Measurements from ENCODE around the gene XCR1. TPM values are rescaled to one million over a fixed set of nuclear protein-coding genes. Genes with fewer than 3 reads are reported as not detected.

Gene XCR1
- total RNA-seq, 1 experiment from 2014 or later, result not detected

GRCh38 chr3:45984331-45985312, 42.7 kb downstream of the XCR1 start:
- DNase-seq (ENCODE audit: low read depth), result no peak

GRCh38 chr3:45983770-45984169, 43.5 kb downstream of the XCR1 start:
- no peak for DNase-seq (ENCODE audit: low read depth)

- DNase-seq (ENCODE audit: low read depth), result peak; percentile 62
Measured at GRCh38 chr3:45981346-45982074, 45.8 kb downstream of the XCR1 start.

- no peak for DNase-seq (ENCODE audit: low read depth)
Measured at GRCh38 chr3:45980819-45981218, 46.5 kb downstream of the XCR1 start.

GRCh38 chr3:45980229-45980813, 47.0 kb downstream of the XCR1 start:
- no peak for DNase-seq (ENCODE audit: low read depth)

GRCh38 chr3:45979378-45979777, 47.9 kb downstream of the XCR1 start:
- no peak for DNase-seq (ENCODE audit: low read depth)

GRCh38 chr3:45978006-45978761, 49.1 kb downstream of the XCR1 start:
- DNase-seq (ENCODE audit: low read depth), result no peak

- no peak for DNase-seq (ENCODE audit: low read depth)
Measured at GRCh38 chr3:45976191-45977091, 50.8 kb downstream of the XCR1 start.

- DNase-seq (ENCODE audit: low read depth), result no peak
Measured at GRCh38 chr3:45975686-45976085, 51.6 kb downstream of the XCR1 start.

- DNase-seq (ENCODE audit: low read depth), result no peak
Measured at GRCh38 chr3:45974686-45975085, 52.6 kb downstream of the XCR1 start.

- peak; percentile 95 for DNase-seq (ENCODE audit: low read depth)
Measured at GRCh38 chr3:45972534-45973402, 54.5 kb downstream of the XCR1 start.

GRCh38 chr3:45969953-45970352, 57.3 kb downstream of the XCR1 start:
- DNase-seq (ENCODE audit: low read depth), result no peak

- DNase-seq (ENCODE audit: low read depth), result no peak
Measured at GRCh38 chr3:45969116-45969515, 58.2 kb downstream of the XCR1 start.

GRCh38 chr3:45968706-45969105, 58.6 kb downstream of the XCR1 start:
- DNase-seq (ENCODE audit: low read depth), result no peak

- DNase-seq (ENCODE audit: low read depth), result no peak
Measured at GRCh38 chr3:45968149-45968548, 59.1 kb downstream of the XCR1 start.

GRCh38 chr3:45967724-45968123, 59.6 kb downstream of the XCR1 start:
- DNase-seq (ENCODE audit: low read depth), result no peak
